ENCODE measurements around the gene LRRC17.
"Not testable (repeated sequence)": the region's sequence is repeated elsewhere in the genome, so short reads cannot be mapped to it uniquely, and the experiment has no call there.

Gene LRRC17

GRCh38 chr7:102953406-102953805 is 40.6 kb downstream of the LRRC17 start:
- DNase-seq (ENCODE audit: low spot score) = no peak
- TF ChIP-seq CTCF (IDR thresholded peaks at IDR 0.05; ENCODE audit: borderline replicate concordance, control extremely low read depth, extremely low read depth, insufficient read depth, missing control alignments) = no peak
- in situ Hi-C loops (cut with MboI; ENCODE audit: low sequenced_read_pairs, unreplicated experiment) = no loop called here

GRCh38 chr7:102954359-102954758 is 41.6 kb downstream of the LRRC17 start:
- DNase-seq (ENCODE audit: low spot score); in situ Hi-C loops (cut with MboI; ENCODE audit: low sequenced_read_pairs, unreplicated experiment): not testable (repeated sequence)

DNA sequence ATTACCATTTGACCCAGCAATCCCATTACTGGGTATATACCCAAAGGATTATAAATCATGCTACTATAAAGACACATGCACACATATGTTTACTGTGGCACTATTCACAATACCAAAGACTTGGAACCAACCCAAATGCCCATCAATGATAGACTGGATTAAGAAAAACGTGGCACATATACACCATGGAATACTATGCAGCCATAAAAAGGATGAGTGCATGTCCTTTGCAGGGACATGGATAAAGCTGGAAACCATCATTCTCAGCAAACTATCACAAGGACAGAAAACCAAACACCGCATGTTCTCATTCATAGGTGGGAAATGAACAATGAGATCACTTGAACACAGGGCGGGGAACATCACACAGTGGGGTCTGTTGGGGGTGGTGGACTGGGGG is 45.2 kb downstream of the LRRC17 start:
- in situ Hi-C loops (cut with MboI; ENCODE audit: low sequenced_read_pairs, unreplicated experiment); DNase-seq (ENCODE audit: low spot score): not testable (repeated sequence)

- DNase-seq (ENCODE audit: low spot score); in situ Hi-C loops (cut with MboI; ENCODE audit: low sequenced_read_pairs, unreplicated experiment): not testable (repeated sequence)
Measured at GRCh38 chr7:102961993-102962392, 49.2 kb downstream of the LRRC17 start.

DNA sequence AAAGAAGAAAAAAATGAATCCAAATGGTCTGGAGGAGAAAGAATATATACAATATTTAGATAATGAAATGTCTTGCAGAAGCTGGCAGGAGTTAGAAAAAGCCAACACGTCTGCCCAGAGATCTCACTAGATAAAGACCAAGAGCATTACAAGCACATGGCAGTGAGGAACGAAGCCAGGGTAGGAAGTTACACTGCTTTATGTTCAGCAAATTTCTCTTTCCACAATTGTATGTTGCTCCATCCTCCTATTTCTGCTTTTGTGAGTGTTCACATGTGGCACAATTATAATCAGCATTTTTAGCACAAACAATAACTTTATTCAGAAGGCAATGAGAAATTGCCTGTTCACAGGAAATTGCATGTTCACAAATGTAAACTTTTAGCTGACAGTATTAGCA is 53.7 kb downstream of the LRRC17 start:
- no peak for TF ChIP-seq CTCF (IDR thresholded peaks at IDR 0.05; ENCODE audit: borderline replicate concordance, control extremely low read depth, extremely low read depth, insufficient read depth, missing control alignments)
- DNase-seq (ENCODE audit: low spot score) = no peak
- in situ Hi-C loops (cut with MboI; ENCODE audit: low sequenced_read_pairs, unreplicated experiment) = no loop called here

DNA sequence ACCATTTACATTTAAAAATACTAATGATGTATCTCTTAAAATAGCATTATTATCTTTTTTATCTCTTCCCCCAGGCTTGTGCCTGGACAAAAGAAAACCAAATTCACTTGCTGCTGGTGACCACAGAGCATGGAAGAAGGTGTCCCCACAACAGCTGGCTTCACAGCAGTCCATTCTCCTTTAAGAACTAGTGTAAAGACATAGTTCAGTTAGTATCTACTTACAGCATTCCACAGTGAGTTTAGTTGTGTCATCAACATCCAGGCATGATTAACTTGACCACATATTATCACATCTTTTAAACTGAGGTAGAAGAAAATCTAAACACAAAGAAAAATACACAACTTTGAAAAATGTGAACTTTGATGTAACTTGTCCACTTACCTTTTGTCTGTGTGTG is 55.0 kb downstream of the LRRC17 start:
- in situ Hi-C loops (cut with MboI; ENCODE audit: low sequenced_read_pairs, unreplicated experiment) = no loop called here
- no peak for TF ChIP-seq CTCF (IDR thresholded peaks at IDR 0.05; ENCODE audit: borderline replicate concordance, control extremely low read depth, extremely low read depth, insufficient read depth, missing control alignments)
- no peak for DNase-seq (ENCODE audit: low spot score)

DNA sequence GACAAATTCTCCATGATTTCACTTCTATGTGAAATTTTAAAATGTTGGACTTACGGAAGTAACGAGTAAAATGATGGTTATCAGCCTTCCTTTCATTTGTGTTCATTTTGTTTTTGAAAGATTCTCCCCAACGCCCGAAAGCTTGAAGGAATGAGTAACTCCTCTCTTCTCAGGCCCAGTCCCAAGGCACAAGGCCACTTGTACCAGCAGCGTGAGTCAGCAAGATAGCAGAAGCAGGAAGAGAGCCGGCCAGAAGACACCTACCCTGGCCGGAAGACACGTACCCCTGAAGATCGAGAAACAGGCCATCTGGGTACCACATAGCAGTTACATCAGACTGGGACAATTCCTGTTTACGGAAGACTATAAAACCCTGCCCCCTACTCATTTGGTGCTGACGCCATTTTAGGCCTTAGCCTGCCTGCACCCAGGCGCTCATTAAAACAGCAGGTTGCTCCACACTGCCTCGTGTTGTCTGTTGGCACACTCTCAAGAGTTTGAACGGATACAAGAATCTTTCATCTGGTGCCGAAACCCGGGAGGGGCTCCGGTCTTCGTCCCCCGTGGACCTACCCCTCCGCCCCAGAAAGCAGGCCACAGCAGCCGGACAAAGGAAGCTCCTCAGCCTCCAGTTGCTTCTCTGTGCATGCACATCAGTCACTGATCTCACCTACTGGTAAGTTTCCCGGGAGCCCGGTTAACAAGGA is 60.4 kb downstream of the LRRC17 start:
- in situ Hi-C loops (cut with MboI; ENCODE audit: low sequenced_read_pairs, unreplicated experiment) = no loop called here
- no peak for DNase-seq (ENCODE audit: low spot score)
- TF ChIP-seq CTCF (IDR thresholded peaks at IDR 0.05; ENCODE audit: borderline replicate concordance, control extremely low read depth, extremely low read depth, insufficient read depth, missing control alignments) = no peak

- in situ Hi-C loops (cut with MboI; ENCODE audit: low sequenced_read_pairs, unreplicated experiment) = no loop called here
- TF ChIP-seq CTCF (IDR thresholded peaks at IDR 0.05; ENCODE audit: borderline replicate concordance, control extremely low read depth, extremely low read depth, insufficient read depth, missing control alignments) = no peak
- DNase-seq (ENCODE audit: low spot score) = peak; percentile 17
Measured at GRCh38 chr7:102974366-102975236, 61.8 kb downstream of the LRRC17 start.
